RWPE1 (cell line): ENCODE data around the gene RAB37.

Experiments
- CTCF ChIA-PET: fragments of 350-600 bp; sonication (Branson Sonifier 250); formaldehyde crosslinking; extraction: SDS; loops from one replicate; lab custom pipeline; 2021; lab: Yijun Ruan, JAX
- POLR2A ChIA-PET: fragments of 400-600 bp; formaldehyde crosslinking; extraction: SDS; loops from one replicate; lab custom pipeline; 2020; ENCODE audit warnings: antibody characterized with exemption; ENCODE audit not compliant: low non-redundant PET; lab: Yijun Ruan, JAX
- DNase-seq: peaks from one replicate; pipeline ENCODE4 v3.0.0; 2012; ENCODE audit warnings: low spot score
- H3K27ac ChIP-seq: fragments of 450-650 bp; 2 replicates; pipeline ENCODE4 v1.5.1; 2017
- CTCF ChIP-seq: fragments of 450-650 bp; conservative IDR thresholded peaks from 2 replicates; pipeline ENCODE4 v1.5.1; 2017; ENCODE audit warnings: low read depth, mild to moderate bottlenecking

The RAB37 gene

DNA sequence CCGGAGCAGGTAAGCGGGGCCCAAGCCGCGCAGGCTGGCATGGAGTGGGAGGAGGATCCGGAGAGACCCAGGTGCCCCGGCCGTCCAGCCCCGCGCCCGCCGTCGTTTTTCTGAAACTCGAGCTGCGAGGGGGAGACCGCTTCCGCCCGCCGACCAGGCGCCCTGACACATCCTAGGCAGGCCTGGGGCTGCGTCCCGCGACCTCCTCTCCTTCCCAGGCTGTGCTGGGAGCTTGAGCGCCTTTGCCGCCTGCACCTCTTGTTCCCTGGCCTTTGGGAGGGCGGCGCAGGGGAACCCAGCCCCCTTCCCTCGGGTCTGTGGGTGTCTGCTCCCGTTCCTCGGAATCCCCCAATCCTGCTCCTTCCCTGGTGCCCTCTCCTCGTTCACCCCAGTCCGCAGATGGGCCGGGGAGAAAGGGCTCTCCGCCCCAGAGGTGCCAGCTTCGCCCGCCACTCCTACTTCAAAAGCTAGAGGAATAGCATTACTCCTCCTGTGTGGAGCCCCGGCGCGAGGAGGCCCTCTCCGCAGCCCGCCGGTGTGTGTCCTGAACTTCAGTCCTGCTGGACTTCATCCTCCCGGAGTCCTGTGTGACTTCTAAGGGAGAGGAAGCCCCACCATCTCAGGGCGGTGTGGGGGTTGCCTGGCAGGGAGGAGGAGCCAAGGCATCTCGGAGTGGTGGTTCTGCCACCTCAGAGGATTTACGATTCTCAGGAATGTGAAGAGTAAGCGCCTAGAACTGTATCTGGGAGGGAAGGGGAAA is 12.4 kb downstream of the RAB37 start:
- POLR2A ChIA-PET: interaction anchor here (1.1 to 2.1 kb wide), 5 partner anchors 9 to 27 kb away, joined by 6 to 8 read pairs (median 7); partner anchors contain the start of gene NAT9
- no peak for DNase-seq
- TF ChIP-seq CTCF: no peak
- H3K27ac ChIP-seq: peak overlapping the region; percentile 81
- CTCF ChIA-PET: interaction anchor here (0.7 to 2.2 kb wide), 5 partner anchors 10 to 42 kb away, joined by 4 to 23 read pairs (median 10); partner anchors contain the start of gene NAT9

DNA sequence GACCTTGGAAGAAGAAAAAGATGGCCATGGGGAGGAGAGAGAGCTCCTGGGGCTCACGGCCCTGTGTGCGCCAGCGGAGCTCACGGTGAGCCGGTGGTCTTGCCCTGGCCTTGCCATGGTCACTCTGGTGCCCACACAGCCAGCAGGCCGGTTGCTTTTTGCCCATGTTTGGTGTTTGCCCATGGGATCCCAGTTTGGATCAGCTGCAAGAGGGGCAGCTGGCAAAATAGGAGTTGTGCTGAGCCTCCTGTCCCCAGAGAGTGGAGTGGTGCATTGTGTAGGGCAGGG is 12.9 kb downstream of the RAB37 start:
- no peak for TF ChIP-seq CTCF
- ChIA-PET CTCF (interaction anchor here (0.7 to 2.2 kb wide), 4 partner anchors 9 to 41 kb away, joined by 4 to 23 read pairs (median 12); no protein-coding TSS in a partner anchor), POLR2A (interaction anchor here (1.1 to 2.1 kb wide), 4 partner anchors 8 to 21 kb away, joined by 6 to 8 read pairs (median 8); no protein-coding TSS in a partner anchor)
- peak overlapping the region; percentile 81 for H3K27ac ChIP-seq
- DNase-seq: no peak

DNA sequence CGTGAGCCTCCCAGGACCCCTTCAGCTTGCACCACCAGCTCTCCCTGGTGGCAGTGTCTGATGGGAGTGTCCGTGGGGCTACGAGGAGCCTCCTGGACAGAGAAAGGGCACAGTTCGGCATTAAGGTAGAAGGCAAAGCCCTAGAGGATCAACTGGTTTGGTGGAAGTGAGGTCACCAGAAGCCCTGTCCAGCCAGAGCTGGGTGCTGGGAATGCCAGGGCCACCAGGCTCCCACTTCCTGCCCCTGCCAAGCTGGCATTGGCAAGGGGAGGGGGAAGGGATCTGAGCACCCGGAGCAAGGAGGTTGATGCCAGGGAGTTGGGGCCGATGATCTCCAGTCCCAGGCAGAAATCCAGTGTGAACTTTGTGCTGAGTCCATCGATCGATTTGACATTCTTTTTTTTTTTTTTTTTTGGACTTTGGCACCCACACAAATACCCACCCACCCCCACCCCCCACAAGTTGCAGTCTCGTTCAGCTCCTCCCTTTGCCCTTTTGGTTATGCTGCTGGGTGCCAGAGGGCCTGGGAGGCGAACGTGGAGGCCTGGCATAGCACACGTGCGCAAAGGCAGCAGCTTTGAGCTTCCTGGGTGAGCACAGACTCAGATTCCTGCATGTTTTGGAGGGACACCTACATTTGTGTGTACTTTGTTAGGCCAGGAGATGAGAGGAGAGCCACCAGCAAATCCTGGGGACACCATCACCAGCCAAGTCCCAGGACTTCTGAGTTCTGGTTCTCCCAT is 13.4 kb downstream of the RAB37 start:
- peak overlapping the region; percentile 81 for H3K27ac ChIP-seq
- POLR2A ChIA-PET: interaction anchor here (1.1 to 2.1 kb wide), 4 partner anchors 7 to 24 kb away, joined by 6 to 8 read pairs (median 7); no protein-coding TSS in a partner anchor
- no peak for DNase-seq
- no peak for TF ChIP-seq CTCF
- CTCF ChIA-PET: interaction anchor here (1.9 to 2.2 kb wide), 3 partner anchors 9 to 41 kb away, joined by 10 to 23 read pairs (median 15); no protein-coding TSS in a partner anchor

DNA sequence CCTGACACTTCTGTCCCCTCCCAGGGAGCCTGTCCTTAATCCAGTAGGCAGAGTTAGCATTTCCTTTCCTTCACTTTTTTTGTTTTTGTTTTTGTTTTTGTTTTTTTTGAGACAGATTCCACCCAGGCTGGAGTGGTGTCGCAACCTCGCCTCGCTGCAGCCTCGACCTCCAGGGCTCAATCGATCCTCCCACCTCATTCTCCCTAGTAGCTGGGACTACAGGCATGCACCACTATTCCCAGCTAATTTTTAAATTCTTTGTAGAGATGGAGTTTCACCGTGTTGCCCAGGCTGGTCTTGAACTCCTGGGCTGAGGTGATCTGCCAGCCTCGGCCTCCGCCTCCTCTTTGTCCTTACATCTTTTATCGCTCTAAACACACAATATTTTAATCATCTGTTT is 15.4 kb downstream of the RAB37 start:
- ChIA-PET POLR2A (no interaction called here), CTCF (interaction anchor here (0.7 kb wide), 1 partner anchor 111 kb away, joined by 3 read pairs; no protein-coding TSS in a partner anchor)
- peak overlapping the region; percentile 81 for H3K27ac ChIP-seq
- DNase-seq: no peak
- no peak for TF ChIP-seq CTCF

DNA sequence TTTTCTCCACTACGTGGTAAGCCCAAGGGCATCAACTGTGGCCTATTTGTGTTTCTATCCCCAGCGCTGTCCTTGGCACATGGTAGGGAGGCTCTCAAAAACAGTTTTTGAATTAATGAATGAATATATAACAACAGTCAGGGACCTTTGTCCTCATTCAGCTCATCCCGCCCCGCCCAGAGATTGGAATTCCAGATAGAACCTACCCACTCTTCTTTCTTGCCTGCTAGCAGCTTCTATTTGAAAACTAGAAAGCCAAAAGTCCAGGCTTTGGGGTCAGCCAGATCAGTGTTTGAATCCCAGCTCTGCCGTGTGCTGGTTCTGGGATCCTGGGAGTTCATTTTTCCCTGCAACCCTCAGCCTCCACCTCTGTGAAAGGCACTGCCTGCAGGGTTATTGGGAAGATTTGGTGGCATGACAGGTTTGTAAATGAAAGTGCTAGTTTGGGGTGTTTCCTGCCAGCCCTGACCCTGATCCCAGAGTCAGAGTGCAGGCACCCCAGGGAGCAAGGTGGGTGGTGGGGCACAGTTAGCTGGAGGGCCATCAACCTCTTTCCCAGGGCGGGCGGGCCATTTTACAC is 15.9 kb downstream of the RAB37 start:
- no peak for DNase-seq
- ChIA-PET CTCF (no interaction called here), POLR2A (no interaction called here)
- TF ChIP-seq CTCF: no peak
- H3K27ac ChIP-seq: peak overlapping the region; percentile 81

GRCh38 chr17:74754832-74755231 is 17.8 kb downstream of the RAB37 start:
- CTCF ChIA-PET: interaction anchor here (0.8 kb wide), 1 partner anchor 37 kb away, joined by 3 read pairs; no protein-coding TSS in a partner anchor
- TF ChIP-seq CTCF: no peak
- POLR2A ChIA-PET: no interaction called here
- DNase-seq: no peak
- H3K27ac ChIP-seq: peak overlapping the region; percentile 100
